ENCODE data around the gene MMP11.

GRCh38 chr22:23737696-23738095 lies 35.0 kb upstream of the MMP11 start:
- TF ChIP-seq CTCF (IDR thresholded peaks at IDR 0.05; ENCODE audit: poor library complexity) (no peak), EZH2 (IDR thresholded peaks at IDR 0.05; ENCODE audit: borderline replicate concordance) (no peak), EZH2phosphoT487 (IDR thresholded peaks at IDR 0.05; ENCODE audit: low read depth, severe bottlenecking, unreplicated experiment) (no peak)
